ENCODE measurements around the gene COBLL1. TPM values are rescaled to one million over a fixed set of nuclear protein-coding genes. Genes with fewer than 3 reads are reported as not detected.

COBLL1 gene
- total RNA-seq, 1 experiment from 2014 or later = 42.1 TPM

DNA sequence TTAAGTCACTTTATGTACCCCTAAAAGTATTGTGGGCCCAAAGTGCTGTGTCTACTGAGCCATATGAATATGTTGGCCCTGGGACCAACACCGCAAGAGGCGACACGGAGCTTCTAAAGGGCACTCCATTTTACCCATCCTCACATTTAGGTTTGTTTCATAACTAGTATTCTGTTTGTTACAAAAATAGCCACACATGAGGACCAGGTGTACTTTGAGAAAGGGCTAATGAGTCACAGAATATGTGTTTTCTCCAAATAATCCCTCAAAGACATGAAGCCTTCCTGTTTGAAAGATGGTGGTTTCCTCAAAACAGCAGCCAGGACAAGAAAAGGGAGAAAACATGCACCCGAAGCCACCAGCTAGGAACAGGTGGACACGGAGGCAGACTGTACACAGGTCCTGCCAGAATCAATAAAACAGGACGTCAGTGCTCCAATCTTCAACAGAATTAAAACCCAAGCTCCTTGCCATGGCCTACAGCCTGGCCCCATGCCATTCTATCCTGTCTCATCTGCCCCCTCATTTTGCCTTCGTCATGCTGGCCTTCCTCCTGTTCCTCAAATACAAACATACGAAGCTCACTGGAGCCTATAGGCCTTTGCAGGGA is 198.6 kb downstream of the COBLL1 start:
- Mint-ChIP-seq H3K27ac (ENCODE audit: unreplicated experiment) (no peak overlapping the region), H3K4me1 (ENCODE audit: low read depth, unreplicated experiment) (no peaks in the 10 kb centered on the region), H3K9me3 (ENCODE audit: unreplicated experiment) (peaks cover 8% of the 10 kb centered on the region), H3K36me3 (ENCODE audit: insufficient read depth, unreplicated experiment) (no peaks in the 10 kb centered on the region), H3K4me3 (ENCODE audit: unreplicated experiment) (no peak overlapping the region), H3K27me3 (ENCODE audit: insufficient read depth, unreplicated experiment) (no peaks in the 10 kb centered on the region)
- no peak for TF ChIP-seq CTCF (IDR thresholded peaks at IDR 0.05; ENCODE audit: insufficient read depth in 1 of 2, low read depth in 1 of 2, low read length in 1 of 2, severe bottlenecking in 1 of 2, unreplicated experiment in 1 of 2)
- no peaks in the 10 kb centered on the region; the same call in 1 of the 2 replicates for H3K9me3 ChIP-seq
- no TSS peak for BruUV-seq (replicated peaks)
- no peak for DNase-seq
- no peaks in the 10 kb centered on the region for H3K4me1 ChIP-seq
- H3K36me3 ChIP-seq (ENCODE audit: control insufficient read depth, insufficient read depth, low read length) = no peaks in the 10 kb centered on the region
- no peak overlapping the region for H3K4me3 ChIP-seq (ENCODE audit: low read depth, low read length)
- ChIA-PET CTCF (no interaction called here), POLR2A (no interaction called here)
- intact Hi-C loops (cut with micrococcal nuclease; ENCODE audit: unreplicated experiment) = no loop called here
- H3K27me3 ChIP-seq (replicated peaks; ENCODE audit: control insufficient read depth, insufficient read depth, low read length) = no peaks in the 10 kb centered on the region

- no peak overlapping the region for H3K4me3 ChIP-seq (ENCODE audit: low read depth, low read length)
- Mint-ChIP-seq H3K4me3 (ENCODE audit: unreplicated experiment) (no peak overlapping the region), H3K27me3 (ENCODE audit: insufficient read depth, unreplicated experiment) (no peaks in the 10 kb centered on the region), H3K9me3 (ENCODE audit: unreplicated experiment) (peaks cover under 1% of the 10 kb centered on the region), H3K4me1 (ENCODE audit: low read depth, unreplicated experiment) (no peaks in the 10 kb centered on the region), H3K36me3 (ENCODE audit: insufficient read depth, unreplicated experiment) (no peaks in the 10 kb centered on the region), H3K27ac (ENCODE audit: unreplicated experiment) (no peak overlapping the region)
- no peaks in the 10 kb centered on the region for H3K4me1 ChIP-seq
- H3K9me3 ChIP-seq = no peaks in the 10 kb centered on the region
- no peaks in the 10 kb centered on the region for H3K27me3 ChIP-seq (replicated peaks; ENCODE audit: control insufficient read depth, insufficient read depth, low read length)
- DNase-seq = no peak
- ChIA-PET CTCF (no interaction called here), POLR2A (no interaction called here)
- BruUV-seq (replicated peaks) = no TSS peak
- no peaks in the 10 kb centered on the region for H3K36me3 ChIP-seq (ENCODE audit: control insufficient read depth, insufficient read depth, low read length)
- TF ChIP-seq CTCF (IDR thresholded peaks at IDR 0.05; ENCODE audit: insufficient read depth in 1 of 2, low read depth in 1 of 2, low read length in 1 of 2, severe bottlenecking in 1 of 2, unreplicated experiment in 1 of 2) = no peak
- intact Hi-C loops (cut with micrococcal nuclease; ENCODE audit: unreplicated experiment) = no loop called here
Observed at GRCh38 chr2:164642268-164642667, 199.4 kb downstream of the COBLL1 start.

Other genes starting within 250 kb of the COBLL1 start
- 10.1 and 12.7 TPM in 2 replicates for gene GRB14, start 220.3 kb downstream of the COBLL1 start, total RNA-seq (2022)
- gene SLC38A11, start 113.7 kb upstream of the COBLL1 start, total RNA-seq (2022) = 1.6 and 2.3 TPM in 2 replicates